Vagina (tissue), 2 donors: ENCODE measurements around the gene GPR42. TPM values are rescaled to one million over a fixed set of nuclear protein-coding genes. Genes with fewer than 3 reads are reported as not detected.

Source experiments
- DNase-seq, 2 donors: peaks; one replicate each; pipeline ENCODE4 v3.0.0-alpha.2; 2017; ENCODE audit errors: extremely low spot score in 2 of 2
- H3K27ac ChIP-seq: fragments of 200-600 bp; sonication (generic); one replicate; pipeline ENCODE4 v1.5.1; 2019
- H3K27me3 ChIP-seq: fragments of 200-600 bp; sonication (generic); one replicate; pipeline ENCODE4 v1.5.1; 2019
- H3K36me3 ChIP-seq, 2 donors: fragments of 200-600 bp; sonication (generic); one replicate each; pipeline ENCODE4 v1.5.1; 2017 to 2019
- H3K4me1 ChIP-seq: fragments of 200-600 bp; sonication (generic); one replicate; pipeline ENCODE4 v1.5.1; 2019
- H3K4me3 ChIP-seq, 2 donors: fragments of 200-600 bp; sonication (generic); 1 replicate in 1 of 2; 2 replicates in 1 of 2; pipeline ENCODE4 v1.5.1; 2016 to 2019
- H3K9me3 ChIP-seq: fragments of 200-600 bp; sonication (generic); one replicate; pipeline ENCODE4 v1.5.1; 2019
- CTCF ChIP-seq, 3 experiments: fragments of 450-650 bp in 2 of 3; fragments of 200-600 bp in 1 of 3; sonication (generic) in 1 of 3; IDR thresholded peaks; one replicate each; pipeline ENCODE4 v1.5.1; 2017 to 2019; ENCODE audit warnings: antibody characterized with exemption in 3 of 3, mild to moderate bottlenecking in 2 of 3, moderate library complexity in 2 of 3
- POLR2A ChIP-seq, 2 donors: fragments of 450-650 bp; IDR thresholded peaks; one replicate each; pipeline ENCODE4 v1.6.1; 2017; ENCODE audit warnings: antibody characterized with exemption in 2 of 2, mild to moderate bottlenecking in 2 of 2, moderate library complexity in 2 of 2
- POLR2AphosphoS5 ChIP-seq, 2 donors: sonication (generic); formaldehyde crosslinking; IDR thresholded peaks; one replicate each; pipeline ENCODE4 v1.9.0; 2017; ENCODE audit warnings: antibody characterized with exemption in 2 of 2, mild to moderate bottlenecking in 2 of 2, low read depth in 1 of 2; ENCODE audit not compliant: insufficient read depth in 1 of 2
- intact Hi-C: fragments of 100-400 bp; cut with DNase I; formaldehyde crosslinking; loops from one replicate; pipeline ENCODE4 v1.15.1; 2023
- total RNA-seq: library from RNA; depleted of rRNA; stranded (reverse); fragments of >200 nt; gene quantifications from one replicate; pipeline ENCODE4 v1.2.3, GENCODE V29; 2016

Gene GPR42
- total RNA-seq, 1 donor from 2014 or later, result not detected

- Histone ChIP-seq H3K27ac (no peak overlapping the region), H3K4me1 (no peaks in the 10 kb centered on the region), H3K36me3 (no peaks in the 10 kb centered on the region), H3K4me3 (no peak overlapping the region), H3K27me3 (no peaks in the 10 kb centered on the region), H3K9me3 (no peaks in the 10 kb centered on the region)
- TF ChIP-seq POLR2A (IDR thresholded peaks at IDR 0.05) (no peak), CTCF (IDR thresholded peaks at IDR 0.05) (no peak), POLR2AphosphoS5 (IDR thresholded peaks at IDR 0.05; ENCODE audit: insufficient read depth in 1 of 2, low read depth in 1 of 2) (no peak)
- no peak for DNase-seq
- intact Hi-C loops, result no loop called here
These were observed 38.3 kb downstream of the GPR42 start for GRCh38 chr19:35409191-35409590.

DNA sequence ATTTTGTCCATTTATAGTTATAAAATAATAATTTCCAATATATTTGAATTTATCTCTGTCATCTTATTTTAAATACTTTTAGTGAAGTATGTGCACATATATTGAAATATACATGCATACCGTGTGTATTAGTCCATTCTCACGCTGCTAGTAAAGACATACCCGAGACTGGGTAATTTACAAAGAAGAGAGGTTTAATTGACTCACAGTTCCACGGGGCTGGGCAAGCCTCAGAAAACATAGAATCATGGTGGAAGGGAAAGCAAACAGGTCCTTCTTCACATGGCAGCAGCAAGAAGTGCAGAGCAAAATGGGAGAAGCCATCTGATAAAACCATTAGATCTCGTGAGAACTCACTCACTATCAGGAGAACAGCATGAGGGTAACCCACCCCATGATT lies 39.6 kb downstream of the GPR42 start:
- H3K27me3 ChIP-seq, result no peaks in the 10 kb centered on the region
- H3K27ac ChIP-seq, result no peak overlapping the region
- H3K9me3 ChIP-seq, result no peaks in the 10 kb centered on the region
- no peak overlapping the region for H3K4me3 ChIP-seq
- H3K36me3 ChIP-seq, result no peaks in the 10 kb centered on the region
- H3K4me1 ChIP-seq, result no peaks in the 10 kb centered on the region
- no peak for DNase-seq
- TF ChIP-seq POLR2AphosphoS5 (IDR thresholded peaks at IDR 0.05; ENCODE audit: insufficient read depth in 1 of 2, low read depth in 1 of 2), result no peak
- TF ChIP-seq POLR2A (IDR thresholded peaks at IDR 0.05), result no peak
- no peak for TF ChIP-seq CTCF (IDR thresholded peaks at IDR 0.05)
- intact Hi-C loops, result loop anchor here (5.0 kb wide), 1 partner anchor 688 kb away; no protein-coding TSS in a partner anchor

DNA sequence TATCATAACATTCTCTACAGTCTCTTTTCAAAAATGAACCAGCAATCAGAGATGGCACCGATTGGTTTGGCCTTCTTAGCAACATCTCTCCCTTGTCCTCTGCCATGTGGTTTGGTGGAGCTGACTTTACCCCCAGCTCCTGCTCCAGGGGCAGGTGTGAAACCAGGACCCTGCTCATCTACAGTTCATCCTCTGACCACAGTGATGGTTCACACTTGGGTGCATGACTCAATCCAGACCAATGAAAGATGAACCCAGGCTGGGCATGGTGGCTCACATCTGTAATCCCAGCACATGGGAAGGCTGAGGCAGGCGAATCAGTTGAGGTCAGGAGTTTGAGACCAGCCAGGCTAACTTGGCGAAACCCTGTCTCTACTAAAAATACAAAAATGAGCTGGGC lies 43.6 kb downstream of the GPR42 start:
- Histone ChIP-seq H3K4me3 (no peak overlapping the region), H3K9me3 (no peaks in the 10 kb centered on the region), H3K27me3 (no peaks in the 10 kb centered on the region), H3K4me1 (no peaks in the 10 kb centered on the region), H3K27ac (no peak overlapping the region), H3K36me3 (no peaks in the 10 kb centered on the region)
- no peak for DNase-seq
- intact Hi-C loops, result loop anchor here (5.0 kb wide), 1 partner anchor 692 kb away; no protein-coding TSS in a partner anchor
- TF ChIP-seq POLR2AphosphoS5 (IDR thresholded peaks at IDR 0.05; ENCODE audit: insufficient read depth in 1 of 2, low read depth in 1 of 2) (no peak), CTCF (IDR thresholded peaks at IDR 0.05) (no peak), POLR2A (IDR thresholded peaks at IDR 0.05) (no peak)

DNA sequence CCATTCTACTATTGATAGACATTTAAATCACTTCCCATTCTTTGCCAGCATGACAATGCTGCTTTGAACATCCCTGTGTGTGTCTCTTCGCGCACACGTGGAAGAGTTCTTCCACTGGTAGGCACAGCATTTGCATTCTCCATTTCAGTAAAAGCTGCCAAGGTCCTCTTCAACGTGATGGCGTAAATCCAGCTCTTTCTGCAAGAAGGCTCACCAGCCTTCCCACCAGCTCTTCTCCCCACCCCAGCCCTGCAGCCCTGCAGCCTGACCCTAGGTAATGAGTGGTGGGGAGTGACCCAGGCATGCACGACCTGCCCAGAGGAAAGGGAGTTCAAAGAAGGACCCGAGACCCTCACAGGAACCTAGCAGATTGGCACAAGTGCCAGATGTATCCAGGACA lies 45.5 kb downstream of the GPR42 start:
- H3K4me1 ChIP-seq, result no peaks in the 10 kb centered on the region
- intact Hi-C loops, result no loop called here
- H3K27ac ChIP-seq, result no peak overlapping the region
- no peaks in the 10 kb centered on the region for H3K9me3 ChIP-seq
- DNase-seq, result no peak
- H3K36me3 ChIP-seq, result no peaks in the 10 kb centered on the region
- TF ChIP-seq CTCF (IDR thresholded peaks at IDR 0.05), result no peak
- TF ChIP-seq POLR2A (IDR thresholded peaks at IDR 0.05), result no peak
- no peak for TF ChIP-seq POLR2AphosphoS5 (IDR thresholded peaks at IDR 0.05; ENCODE audit: insufficient read depth in 1 of 2, low read depth in 1 of 2)
- H3K27me3 ChIP-seq, result no peaks in the 10 kb centered on the region
- no peak overlapping the region for H3K4me3 ChIP-seq

GRCh38 chr19:35417278-35417677 lies 46.4 kb downstream of the GPR42 start:
- Histone ChIP-seq H3K9me3 (no peaks in the 10 kb centered on the region), H3K27me3 (no peaks in the 10 kb centered on the region), H3K4me1 (no peaks in the 10 kb centered on the region), H3K4me3 (no peak overlapping the region), H3K36me3 (no peaks in the 10 kb centered on the region), H3K27ac (no peak overlapping the region)
- no peak for DNase-seq
- intact Hi-C loops, result no loop called here
- no peak for TF ChIP-seq POLR2A (IDR thresholded peaks at IDR 0.05)
- TF ChIP-seq CTCF (IDR thresholded peaks at IDR 0.05), result no peak
- no peak for TF ChIP-seq POLR2AphosphoS5 (IDR thresholded peaks at IDR 0.05; ENCODE audit: insufficient read depth in 1 of 2, low read depth in 1 of 2)
